ENCODE data around the gene HDAC7. TPM values are rescaled to one million over a fixed set of nuclear protein-coding genes. Genes with fewer than 3 reads are reported as not detected.

Gene HDAC7
- total RNA-seq, 2 donors from 2014 or later: 146 to 154 TPM

- Mint-ChIP-seq H3K36me3 (ENCODE audit: low read depth) (peaks cover 78% of the 10 kb centered on the region), H3K4me1 (no peaks in the 10 kb centered on the region), H3K4me3 (no peak overlapping the region), H3K27ac (no peak overlapping the region), H3K9me3 (no peaks in the 10 kb centered on the region), H3K27me3 (ENCODE audit: insufficient read depth) (no peaks in the 10 kb centered on the region)
- TF ChIP-seq CTCF (conservative IDR thresholded peaks at IDR 0.05): no peak
- Histone ChIP-seq H3K4me3 (ENCODE audit: low read length) (no peak overlapping the region), H3K27ac (ENCODE audit: low read depth, low read length) (no peak overlapping the region), H3K9me3 (ENCODE audit: control insufficient read depth, low read length) (no peaks in the 10 kb centered on the region), H3K4me1 (ENCODE audit: control insufficient read depth, insufficient read depth, low read length) (no peaks in the 10 kb centered on the region), H3K27me3 (ENCODE audit: control insufficient read depth, insufficient read depth, low read length, poor library complexity, severe bottlenecking) (no peaks in the 10 kb centered on the region), H3K9ac (ENCODE audit: extremely low read depth, low read length, poor library complexity, severe bottlenecking) (no peak overlapping the region), H3K36me3 (ENCODE audit: control insufficient read depth, insufficient read depth, low read length) (peaks cover 80% of the 10 kb centered on the region)
- no peak for DNase-seq
- WGBS, 2 experiments (ENCODE audit: insufficient coverage in 1 of 2, insufficient read length in 1 of 2): 91 to 94% methylated on average over 11 to 14 of the region's 14 CpGs
Measured at GRCh38 chr12:47791351-47791746, 28.4 kb downstream of the HDAC7 start.

GRCh38 chr12:47790676-47791350 is 28.9 kb downstream of the HDAC7 start:
- Mint-ChIP-seq H3K27ac (no peak overlapping the region), H3K4me3 (no peak overlapping the region), H3K4me1 (no peaks in the 10 kb centered on the region), H3K36me3 (ENCODE audit: low read depth) (peaks cover 83% of the 10 kb centered on the region), H3K9me3 (no peaks in the 10 kb centered on the region), H3K27me3 (ENCODE audit: insufficient read depth) (no peaks in the 10 kb centered on the region)
- Histone ChIP-seq H3K9ac (ENCODE audit: extremely low read depth, low read length, poor library complexity, severe bottlenecking) (no peak overlapping the region), H3K36me3 (ENCODE audit: control insufficient read depth, insufficient read depth, low read length) (peaks cover 86% of the 10 kb centered on the region), H3K27ac (ENCODE audit: low read depth, low read length) (no peak overlapping the region), H3K4me1 (ENCODE audit: control insufficient read depth, insufficient read depth, low read length) (no peaks in the 10 kb centered on the region), H3K4me3 (ENCODE audit: low read length) (no peak overlapping the region), H3K27me3 (ENCODE audit: control insufficient read depth, insufficient read depth, low read length, poor library complexity, severe bottlenecking) (no peaks in the 10 kb centered on the region), H3K9me3 (ENCODE audit: control insufficient read depth, low read length) (no peaks in the 10 kb centered on the region)
- DNase-seq: no peak
- WGBS, 2 experiments (ENCODE audit: insufficient coverage in 1 of 2, insufficient read length in 1 of 2): 96 to 97% methylated on average over 16 to 19 of the region's 20 CpGs
- TF ChIP-seq CTCF (conservative IDR thresholded peaks at IDR 0.05): no peak

GRCh38 chr12:47789712-47790489 is 29.8 kb downstream of the HDAC7 start:
- no peak overlapping the region for H3K4me3 ChIP-seq (ENCODE audit: low read length)
- peaks cover 89% of the 10 kb centered on the region for H3K36me3 ChIP-seq (ENCODE audit: control insufficient read depth, insufficient read depth, low read length)
- Mint-ChIP-seq H3K4me1 (no peaks in the 10 kb centered on the region), H3K4me3 (no peak overlapping the region), H3K36me3 (ENCODE audit: low read depth) (peaks cover 83% of the 10 kb centered on the region), H3K27ac (no peak overlapping the region), H3K9me3 (no peaks in the 10 kb centered on the region), H3K27me3 (ENCODE audit: insufficient read depth) (no peaks in the 10 kb centered on the region)
- no peak for DNase-seq
- H3K27me3 ChIP-seq (ENCODE audit: control insufficient read depth, insufficient read depth, low read length, poor library complexity, severe bottlenecking): no peaks in the 10 kb centered on the region
- H3K27ac ChIP-seq (ENCODE audit: low read depth, low read length): no peak overlapping the region
- 91 to 93% methylated on average over 11 to 22 of the region's 22 CpGs for WGBS, 2 experiments (ENCODE audit: insufficient coverage in 1 of 2, insufficient read length in 1 of 2)
- H3K9ac ChIP-seq (ENCODE audit: extremely low read depth, low read length, poor library complexity, severe bottlenecking): no peak overlapping the region
- H3K4me1 ChIP-seq (ENCODE audit: control insufficient read depth, insufficient read depth, low read length): no peaks in the 10 kb centered on the region
- TF ChIP-seq CTCF (conservative IDR thresholded peaks at IDR 0.05): no peak
- no peaks in the 10 kb centered on the region for H3K9me3 ChIP-seq (ENCODE audit: control insufficient read depth, low read length)

Measured in endodermal cell (in vitro differentiated cells).